GM18907 (cell line): ENCODE data around the gene TMC5.
"Not testable (repeated sequence)": the region's sequence is repeated elsewhere in the genome, so short reads cannot be mapped to it uniquely, and the experiment has no call there.

Experiments used
- ATAC-seq: cut with Tn5 transposase; IDR thresholded peaks from one replicate; pipeline ENCODE4 v1.9.1; 2021; ENCODE audit warnings: mild to moderate bottlenecking, moderate library complexity; ENCODE audit not compliant: unreplicated experiment

The TMC5 gene, protein sequence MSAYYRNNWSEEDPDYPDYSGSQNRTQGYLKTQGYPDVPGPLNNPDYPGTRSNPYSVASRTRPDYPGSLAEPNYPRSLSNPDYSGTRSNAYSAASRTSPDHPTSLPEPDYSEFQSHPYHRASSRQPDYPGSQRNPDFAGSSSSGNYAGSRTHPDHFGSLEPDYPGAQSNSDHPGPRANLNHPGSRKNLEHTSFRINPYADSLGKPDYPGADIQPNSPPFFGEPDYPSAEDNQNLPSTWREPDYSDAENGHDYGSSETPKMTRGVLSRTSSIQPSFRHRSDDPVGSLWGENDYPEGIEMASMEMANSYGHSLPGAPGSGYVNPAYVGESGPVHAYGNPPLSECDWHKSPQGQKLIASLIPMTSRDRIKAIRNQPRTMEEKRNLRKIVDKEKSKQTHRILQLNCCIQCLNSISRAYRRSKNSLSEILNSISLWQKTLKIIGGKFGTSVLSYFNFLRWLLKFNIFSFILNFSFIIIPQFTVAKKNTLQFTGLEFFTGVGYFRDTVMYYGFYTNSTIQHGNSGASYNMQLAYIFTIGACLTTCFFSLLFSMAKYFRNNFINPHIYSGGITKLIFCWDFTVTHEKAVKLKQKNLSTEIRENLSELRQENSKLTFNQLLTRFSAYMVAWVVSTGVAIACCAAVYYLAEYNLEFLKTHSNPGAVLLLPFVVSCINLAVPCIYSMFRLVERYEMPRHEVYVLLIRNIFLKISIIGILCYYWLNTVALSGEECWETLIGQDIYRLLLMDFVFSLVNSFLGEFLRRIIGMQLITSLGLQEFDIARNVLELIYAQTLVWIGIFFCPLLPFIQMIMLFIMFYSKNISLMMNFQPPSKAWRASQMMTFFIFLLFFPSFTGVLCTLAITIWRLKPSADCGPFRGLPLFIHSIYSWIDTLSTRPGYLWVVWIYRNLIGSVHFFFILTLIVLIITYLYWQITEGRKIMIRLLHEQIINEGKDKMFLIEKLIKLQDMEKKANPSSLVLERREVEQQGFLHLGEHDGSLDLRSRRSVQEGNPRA

GRCh38 chr16:19417640-19418039, at the start of gene TMC5:
Gene TMC5, plus strand, starts transcription at chr16:19417883. Its CDS starts 22,156 bp downstream, at chr16:19440039.
- no peak for ATAC-seq

- ATAC-seq: not testable (repeated sequence)
These were observed 45.1 kb upstream of the TMC5 start for GRCh38 chr16:19372541-19372940.

DNA sequence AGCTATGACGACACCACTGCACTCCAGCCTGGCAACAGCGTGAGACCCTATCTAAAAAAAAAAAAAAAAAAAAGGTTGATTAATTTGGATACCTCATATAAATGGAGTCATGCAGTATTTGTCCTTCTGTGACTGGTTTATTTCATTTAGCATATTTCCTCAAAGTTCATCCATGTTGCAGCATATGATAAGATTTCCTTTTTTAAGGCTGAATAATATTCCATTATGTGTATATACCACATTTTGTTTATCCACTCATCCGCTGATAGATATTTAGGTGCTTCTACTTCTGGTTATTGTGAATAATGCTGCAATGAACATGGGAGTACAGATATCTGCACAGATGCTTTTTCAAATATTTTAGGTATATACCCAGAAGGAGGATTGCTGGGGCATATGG, 43.3 kb upstream of the TMC5 start:
- no peak for ATAC-seq

GRCh38 chr16:19375561-19376158, 42.0 kb upstream of the TMC5 start:
- ATAC-seq: no peak

DNA sequence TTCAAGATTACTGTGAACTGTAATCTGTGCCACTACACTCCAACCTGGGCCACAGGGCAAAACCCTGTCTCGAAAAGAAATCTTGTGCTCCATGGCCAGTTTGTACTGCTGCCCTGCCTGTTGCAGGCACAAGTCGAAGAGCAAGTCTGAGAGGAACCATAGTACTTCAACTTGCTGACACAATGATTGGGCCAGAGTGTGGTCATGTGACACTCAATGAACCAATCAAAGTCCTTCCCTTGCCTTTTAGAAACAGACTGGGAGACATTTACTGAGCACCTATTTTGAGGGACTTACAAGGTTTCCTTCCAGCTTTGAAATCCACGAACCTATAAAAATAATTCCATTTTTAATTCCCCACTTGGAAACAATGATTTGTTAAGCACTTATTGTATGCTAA, 39.8 kb upstream of the TMC5 start:
- ATAC-seq: no peak

GRCh38 chr16:19378511-19378910, 39.2 kb upstream of the TMC5 start:
- ATAC-seq: no peak

- ATAC-seq: no peak
These were observed 37.8 kb upstream of the TMC5 start for GRCh38 chr16:19379838-19380237.

DNA sequence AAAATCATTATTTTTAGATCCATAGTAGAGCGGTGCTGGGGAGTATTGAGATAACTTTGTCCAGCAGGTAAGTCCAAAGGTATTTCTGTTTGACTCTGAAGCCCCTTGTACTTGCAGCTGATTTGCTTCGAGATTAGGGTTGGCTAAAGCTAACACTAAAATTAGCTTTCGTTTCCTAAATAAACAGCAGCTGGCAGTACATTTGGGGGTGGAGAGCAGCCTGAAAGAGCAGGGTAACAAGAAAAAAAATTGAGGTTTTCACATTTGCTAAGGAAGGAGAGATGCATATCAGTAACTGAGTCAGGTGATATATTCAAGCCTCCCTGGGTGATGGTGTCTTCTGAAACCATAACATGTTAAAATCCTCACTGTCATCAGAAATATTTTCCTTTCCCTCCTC, 37.4 kb upstream of the TMC5 start:
- ATAC-seq: no peak

GRCh38 chr16:19382084-19382801, 35.4 kb upstream of the TMC5 start:
- no peak for ATAC-seq

DNA sequence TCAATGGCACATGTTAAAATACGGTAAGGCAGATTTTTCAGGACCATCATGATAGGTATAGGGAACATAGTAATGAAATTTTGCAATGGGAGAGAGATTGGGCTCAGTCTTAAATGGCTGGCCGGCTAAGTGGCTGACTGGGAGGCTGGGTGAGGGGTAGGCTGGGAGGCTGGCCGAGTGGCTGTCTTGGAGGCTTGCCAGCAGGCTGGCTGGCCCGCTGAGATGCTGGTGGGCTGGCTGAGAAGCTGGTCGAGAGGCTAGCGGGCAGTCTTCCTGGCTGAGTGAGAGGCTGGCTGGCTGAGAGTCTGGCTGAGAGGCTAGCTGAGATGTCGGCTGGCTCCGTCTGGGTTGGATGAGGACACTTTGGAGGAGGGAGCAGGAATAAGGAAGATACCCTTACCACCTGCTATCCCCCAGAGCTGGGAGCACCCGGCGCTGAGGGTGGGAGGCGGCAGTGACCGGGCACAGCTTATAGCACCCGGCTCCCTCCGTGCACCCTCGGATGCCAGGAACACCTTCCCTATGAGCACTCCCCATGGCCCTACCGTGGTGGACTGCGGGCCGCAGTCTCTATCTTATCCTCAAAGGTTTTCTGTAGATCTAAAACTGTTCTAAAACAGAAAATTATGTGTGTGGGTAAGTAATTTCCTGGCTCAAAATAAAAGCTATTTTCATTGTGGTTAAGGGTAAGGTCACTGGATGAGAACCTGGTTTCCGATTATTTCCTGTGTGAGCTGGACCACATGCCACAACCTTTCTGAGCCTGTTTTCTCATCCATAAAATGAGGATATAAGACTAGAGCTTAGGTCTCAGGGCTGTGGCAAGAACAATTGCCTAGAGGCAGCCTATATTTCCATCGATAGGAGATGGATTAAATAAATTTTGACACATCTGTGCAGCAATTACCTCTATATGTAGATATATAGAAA, 34.5 kb upstream of the TMC5 start:
- ATAC-seq: no peak

DNA sequence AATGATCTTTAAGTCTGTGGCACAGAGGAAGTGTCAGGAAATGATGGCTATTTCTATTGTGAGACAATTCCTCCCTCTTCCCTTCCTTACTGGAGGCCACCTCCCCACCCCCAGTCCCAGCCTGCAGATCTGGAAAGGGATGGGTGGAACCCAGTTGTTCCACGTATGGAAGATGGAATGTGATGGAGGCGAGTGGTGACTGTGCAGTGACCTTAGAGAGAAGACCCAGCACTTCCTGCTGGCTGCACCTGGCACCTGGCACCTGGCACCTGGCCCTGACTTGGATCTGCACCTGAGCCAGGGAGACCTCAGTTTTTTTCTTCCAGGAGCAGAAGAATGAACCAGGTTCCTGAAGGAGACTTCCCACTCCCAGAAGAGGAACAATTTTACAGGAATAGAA, 33.0 kb upstream of the TMC5 start:
- ATAC-seq: no peak

DNA sequence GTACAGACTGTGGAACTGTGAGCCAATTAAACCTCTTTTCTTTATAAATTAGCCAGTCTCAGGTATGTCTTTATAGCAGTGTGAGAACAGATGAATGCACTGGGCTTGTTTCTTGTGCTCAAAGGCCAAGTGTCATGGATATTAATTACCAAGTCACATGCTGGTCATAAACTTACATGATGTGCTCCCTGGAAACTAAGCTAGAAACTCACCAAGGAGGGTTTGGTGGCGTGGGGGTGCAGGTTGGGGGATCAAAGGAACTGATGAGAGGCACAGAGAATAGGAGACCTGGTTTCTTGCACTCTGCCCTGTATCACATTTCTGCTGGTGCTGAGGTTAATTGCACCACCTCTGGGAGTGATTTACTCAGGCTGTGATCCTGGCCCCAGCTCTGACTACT, 31.2 kb upstream of the TMC5 start:
- ATAC-seq: no peak

- no peak for ATAC-seq
These were observed 28.4 kb upstream of the TMC5 start for GRCh38 chr16:19389246-19389645.

GRCh38 chr16:19391185-19391776, 26.4 kb upstream of the TMC5 start:
- not testable (repeated sequence) for ATAC-seq

DNA sequence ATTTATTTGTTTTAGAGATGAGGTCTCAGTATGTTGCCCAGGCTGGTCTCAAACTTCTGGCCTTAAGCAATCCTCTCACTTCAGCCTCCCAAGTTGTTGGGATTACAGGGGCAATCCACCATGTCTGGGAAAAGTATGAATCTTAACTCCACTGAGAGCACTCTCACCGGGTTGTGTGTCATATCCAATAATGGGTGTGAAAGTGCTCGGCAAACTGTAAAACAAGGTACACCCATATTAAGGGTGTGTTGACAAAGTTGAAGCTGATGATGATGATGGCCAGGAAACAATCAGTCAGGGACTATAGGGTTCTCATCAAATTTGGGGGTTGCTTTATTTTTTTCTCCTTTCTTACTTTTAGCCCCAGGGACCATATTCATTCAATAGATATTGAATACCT, 25.3 kb upstream of the TMC5 start:
- ATAC-seq: no peak

DNA sequence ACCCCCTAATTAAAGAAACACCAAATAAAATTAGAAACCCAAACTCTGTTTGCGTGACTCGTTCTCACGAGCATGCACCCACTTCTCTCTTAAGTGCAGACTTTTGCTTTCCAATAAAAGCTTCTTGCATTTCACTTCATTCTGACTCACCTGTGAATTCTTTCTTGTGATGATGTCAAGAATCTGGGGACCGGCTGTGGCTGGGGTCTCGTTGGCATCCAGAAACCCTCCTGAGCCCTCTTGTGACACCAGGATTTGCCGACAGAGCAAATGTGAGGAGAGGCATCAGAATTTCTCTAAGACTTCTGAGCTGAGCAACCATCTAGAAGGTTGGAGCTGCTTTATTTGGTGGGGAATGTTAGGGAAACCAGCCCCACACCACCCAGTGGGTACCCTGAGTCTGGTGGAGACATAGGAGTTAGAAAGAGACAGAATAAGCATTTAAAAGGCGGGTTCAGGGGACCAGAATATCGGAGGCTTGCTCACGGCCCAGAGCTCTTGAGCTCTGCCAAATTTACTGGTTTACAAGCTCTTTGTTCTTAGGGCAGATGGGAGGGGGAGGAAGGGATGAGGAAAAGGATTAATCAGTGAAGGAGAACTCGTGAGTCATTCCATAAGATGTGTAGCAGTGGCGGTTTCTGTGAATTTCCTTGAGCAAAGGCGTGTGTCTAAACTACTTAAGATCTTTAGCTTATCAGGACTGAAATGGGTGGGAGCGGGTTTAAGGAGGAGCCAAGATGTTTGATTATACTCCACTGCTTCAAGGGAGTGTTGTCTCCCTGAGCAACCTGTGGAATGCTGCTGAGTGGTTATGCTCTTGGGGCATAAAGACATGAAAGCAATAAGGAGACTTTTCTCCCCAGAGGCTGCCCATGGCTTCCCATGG, 24.2 kb upstream of the TMC5 start:
- no peak for ATAC-seq

- ATAC-seq: not testable (repeated sequence)
These were observed 21.9 kb upstream of the TMC5 start for GRCh38 chr16:19395646-19396267.

DNA sequence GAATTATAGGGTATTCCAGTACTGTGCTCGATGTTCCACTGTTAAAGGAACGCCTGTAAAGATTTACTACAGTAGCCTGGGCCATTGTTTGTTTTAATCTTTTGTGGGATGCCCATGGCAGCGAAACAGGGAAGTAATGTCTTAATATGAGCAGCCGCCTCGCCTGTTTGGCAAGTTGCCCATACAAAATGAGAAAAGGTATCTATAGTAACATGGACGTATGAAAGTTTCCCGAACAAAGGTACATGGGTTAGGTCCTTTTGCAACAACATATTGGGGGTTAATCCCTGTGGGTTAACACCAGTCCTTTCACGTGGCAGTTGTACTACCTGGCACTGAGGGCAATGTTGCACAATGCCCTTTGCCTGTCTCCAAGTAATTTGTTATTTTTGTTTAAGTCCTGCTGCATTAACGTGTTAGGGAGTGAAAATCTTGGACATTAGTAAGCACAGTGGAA, 21.1 kb upstream of the TMC5 start:
- no peak for ATAC-seq
